K562 (cell line): ENCODE measurements around the gene GORASP1. TPM values are rescaled to one million over a fixed set of nuclear protein-coding genes. Genes with fewer than 3 reads are reported as not detected.
A peak's percentile ranks its signal among the peaks of the same experiment; 100 is the strongest.

Source experiments
- ATAC-seq: fragments of 200-7000 bp; cut with Tn5 transposase; 3 replicates; pipeline ENCODE4 v1.9.1; 2020; ENCODE audit warnings: moderate library complexity
- BruUV-seq: library from RNA; stranded (reverse); fragments of 400-500 nt; replicated peaks from 2 replicates; lab custom pipeline; 2021; lab: Mats Ljungman, UMichigan
- CTCF ChIA-PET: fragments of 300-600 bp; formaldehyde crosslinking; extraction: SDS; loops from one replicate; lab custom pipeline; 2021; ENCODE audit warnings: low intra/inter-chr PET ratio; lab: Yijun Ruan, JAX
- POLR2A ChIA-PET: fragments of 300-600, 350-650 bp; sonication (Branson Sonifier 250); formaldehyde crosslinking; extraction: SDS; loops from one replicate; lab custom pipeline; 2021; ENCODE audit warnings: antibody characterized with exemption, inconsistent platforms; lab: Yijun Ruan, JAX
- DNase-seq, 4 experiments: peaks; one replicate each; pipeline versions ENCODE4 v3.0.0 to v3.0.0-alpha.2; 2011 to 2018; ENCODE audit warnings: low spot score in 3 of 4, mixed read lengths in 3 of 4; ENCODE audit errors: extremely low read depth in 1 of 4
- FAIRE-seq: peaks from 2 replicates; lab custom pipeline; 2011; peaks lifted over from hg19 to GRCh38; lab: Jason Lieb, UNC
- H2AFZ ChIP-seq: 2 replicates; pipeline ENCODE4 v1.6.0; 2011; ENCODE audit warnings: low read depth, low read length, control low read depth, inconsistent platforms
- H3K27ac ChIP-seq: fragments of 200-600 bp; 3 replicates; pipeline ENCODE4 v1.8.0; 2011; ENCODE audit warnings: low read depth, mild to moderate bottlenecking, control low read depth, inconsistent platforms, low read length, moderate library complexity, mixed read lengths; ENCODE audit errors: extremely low read depth
- H3K27me3 ChIP-seq, 2 experiments: fragments of 300-600 bp in 1 of 2; 2 replicates in 1 of 2; 3 replicates in 1 of 2; pipeline versions ENCODE4 v1.6.0 to v1.8.0; 2011; ENCODE audit warnings: inconsistent platforms in 2 of 2, low read length in 2 of 2, mild to moderate bottlenecking in 1 of 2, mixed read lengths in 1 of 2, moderate library complexity in 1 of 2; ENCODE audit not compliant: control insufficient read depth in 2 of 2, insufficient read depth in 2 of 2
- H3K36me3 ChIP-seq: fragments of 300-600 bp; 3 replicates; pipeline ENCODE4 v1.8.0; 2011; ENCODE audit warnings: mild to moderate bottlenecking, low read length, inconsistent platforms; ENCODE audit not compliant: control insufficient read depth, insufficient read depth
- H3K4me1 ChIP-seq, 2 experiments: fragments of 200-600 bp in 1 of 2; replicated peaks in 1 of 2; 2 replicates in 1 of 2; 3 replicates in 1 of 2; pipeline versions ENCODE4 v1.5.1 to v1.8.0; 2011; ENCODE audit warnings: inconsistent platforms in 2 of 2, low read length in 2 of 2, mild to moderate bottlenecking in 1 of 2, mixed read lengths in 1 of 2, moderate library complexity in 1 of 2; ENCODE audit not compliant: control insufficient read depth in 2 of 2, insufficient read depth in 2 of 2
- H3K4me2 ChIP-seq: 2 replicates; pipeline ENCODE4 v1.6.1; 2011; ENCODE audit warnings: low read length, control low read depth, inconsistent platforms, mixed read lengths; ENCODE audit not compliant: insufficient read depth
- H3K4me3 ChIP-seq: fragments of 200-600 bp; sonication (generic), shearing (Covaris generic); 2 replicates; pipeline ENCODE4 v1.5.1; 2016; ENCODE audit warnings: control low read depth, inconsistent platforms
- H3K79me2 ChIP-seq: fragments of 200-600 bp; 3 replicates; pipeline ENCODE4 v1.8.0; 2011; ENCODE audit warnings: low read length, inconsistent platforms; ENCODE audit not compliant: control insufficient read depth, insufficient read depth
- H3K9ac ChIP-seq, 2 experiments: 2 replicates each; pipeline versions ENCODE4 v1.6.0 to v1.6.1; 2011; ENCODE audit warnings: low read depth in 2 of 2, low read length in 2 of 2, control low read depth in 1 of 2, inconsistent platforms in 1 of 2, mild to moderate bottlenecking in 1 of 2, mixed read lengths in 1 of 2; ENCODE audit not compliant: insufficient read depth in 1 of 2
- H3K9me1 ChIP-seq: one replicate; pipeline ENCODE4 v1.6.0; 2011; ENCODE audit warnings: inconsistent platforms, mild to moderate bottlenecking, low read length, moderate library complexity; ENCODE audit not compliant: control insufficient read depth, insufficient read depth
- H3K9me3 ChIP-seq: replicated peaks from 2 replicates; pipeline ENCODE4 v1.5.1; 2011; ENCODE audit warnings: low read depth, low read length, inconsistent platforms; ENCODE audit not compliant: control insufficient read depth, insufficient read depth
- H4K20me1 ChIP-seq: replicated peaks from 2 replicates; pipeline ENCODE4 v1.6.1; 2011; ENCODE audit warnings: low read length, inconsistent platforms, mixed read lengths; ENCODE audit not compliant: control insufficient read depth, insufficient read depth
- CTCF ChIP-seq, 3 experiments: IDR thresholded peaks in 2 of 3; conservative IDR thresholded peaks in 1 of 3; 2 replicates each; pipeline ENCODE4 v1.5.1; 2011 to 2012; ENCODE audit warnings: low read length in 3 of 3, mild to moderate bottlenecking in 3 of 3, control low read depth in 2 of 3, improper control_type of control experiment in 1 of 3, inconsistent platforms in 1 of 3, low read depth in 1 of 3, mixed read lengths in 1 of 3, moderate library complexity in 1 of 3; ENCODE audit not compliant: insufficient read depth in 2 of 3
- HCFC1 ChIP-seq: IDR thresholded peaks from 2 replicates; pipeline ENCODE4 v1.6.1; 2012; ENCODE audit warnings: low read depth, low read length, improper control_type of control experiment
- MCM7 ChIP-seq, 2 experiments: fragments of 450-650 bp; IDR thresholded peaks; 2 replicates each; pipeline ENCODE4 v1.6.1; 2016 to 2018
- MXD1 ChIP-seq: fragments of 250-450 bp; sonication (Bioruptor Pico); IDR thresholded peaks from 2 replicates; pipeline ENCODE4 v1.8.0; 2021; ENCODE audit warnings: borderline replicate concordance, mild to moderate bottlenecking, moderate library complexity; ENCODE audit not compliant: poor library complexity, severe bottlenecking
- RHOXF2B ChIP-seq: fragments of 250-450 bp; sonication (Bioruptor Pico); conservative IDR thresholded peaks from 2 replicates; pipeline ENCODE4 v1.5.1; 2021
- ZBTB12 ChIP-seq: fragments of 250-450 bp; sonication (Bioruptor Pico); IDR thresholded peaks from 2 replicates; pipeline ENCODE4 v1.4.0; 2020
- ZC3H4 ChIP-seq: sonication (generic); formaldehyde crosslinking; IDR thresholded peaks from 2 replicates; pipeline ENCODE4 v1.9.0; 2021; ENCODE audit warnings: missing genetic modification reagents, borderline replicate concordance
- ZNF239 ChIP-seq: fragments of 250-450 bp; sonication (Bioruptor Pico); IDR thresholded peaks from 2 replicates; pipeline ENCODE4 v1.4.0; 2020; ENCODE audit warnings: mild to moderate bottlenecking
- ZNF444 ChIP-seq: fragments of 250-450 bp; sonication (Bioruptor Pico); IDR thresholded peaks from 2 replicates; pipeline ENCODE4 v1.4.0; 2020; ENCODE audit warnings: mild to moderate bottlenecking, moderate library complexity
- WGBS: fragments of 100-300 bp; shearing (Covaris generic); methylation state at CpG from one replicate; pipeline ENCODE4 v1.1.6; 2016; ENCODE audit warnings: low coverage, mixed read lengths; ENCODE audit not compliant: insufficient coverage; ENCODE audit errors: missing lambda C conversion rate; 5-methylcytosine and 5-hydroxymethylcytosine counted together
- in situ Hi-C: fragments of 300-500 bp; cut with MboI; formaldehyde crosslinking; loops from 4 replicates; pipeline ENCODE4 v1.15.0; 2018; ENCODE audit warnings: inconsistent platforms, mixed read lengths
- intact Hi-C: fragments of 100-400 bp; cut with micrococcal nuclease; formaldehyde crosslinking; loops from 2 replicates; pipeline ENCODE4 v1.14.2; 2022
- polyA plus RNA-seq, 8 experiments: library from polyadenylated mRNA; depleted of rRNA in 4 of 8; stranded (reverse) in 5 of 8; unstranded in 3 of 8; fragments of >200 nt; fragmentation: Nextera tagmentation in 2 of 8; fragmentation: Illumina TruSeq in 1 of 8; extraction: Ambion mirVana in 2 of 8; extraction: Trizol in 1 of 8; gene quantifications; 2 replicates each; pipeline versions ENCODE4 v1.2.1 to v1.2.3, GENCODE V29; 2011 to 2014; ENCODE audit warnings: inconsistent platforms in 1 of 8, missing spikeins in 1 of 8
- total RNA-seq, 7 experiments: library from RNA; depleted of rRNA in 6 of 7; stranded (reverse); fragments of >200 nt in 6 of 7; fragmentation: Illumina TruSeq in 2 of 7; extraction: Trizol in 2 of 7; gene quantifications; 2 replicates each; pipeline versions ENCODE4 v1.2.1 to v1.2.3, GENCODE V29; 2011 to 2021; ENCODE audit warnings: low replicate concordance in 1 of 7

GORASP1 gene
- total and polyA plus RNA-seq, 9 of the 15 experiments (the other 6 are each of a cell fraction or from before 2014, with no cell fraction given): 8.4 to 87.9 (median 67.6) TPM

GRCh38 chr3:39136533-39137434 lies 29.4 kb upstream of the GORASP1 start:
- TF ChIP-seq ZC3H4 (CRISPR knock-in tag) (0 out of 2 replicates have a peak, but pooled peaks have one; percentile 39), ZNF444 (no peak), MXD1 (CRISPR knock-in tag) (no peak), ZNF239 (CRISPR knock-in tag) (peak; percentile 76), HCFC1 (no peak), ZBTB12 (CRISPR knock-in tag) (no peak), CTCF (IDR thresholded peaks at IDR 0.05 in 2 of 3, conservative IDR thresholded peaks at IDR 0.05 in 1 of 3; ENCODE audit: insufficient read depth in 2 of 3, low read depth in 1 of 3, low read length in 3 of 3) (peak in 1 of 3 experiments; percentile 6; a peak in 2 of 6 replicates), MCM7 (IDR thresholded peaks at IDR 0.05) (no peak), RHOXF2B (CRISPR knock-in tag) (no peak)
- Histone ChIP-seq H3K9me1 (no peaks in the 10 kb centered on the region), H3K4me1 (peaks cover 8 to 22% of the 10 kb centered on the region in 2 experiments; a peak in 4 of 5 replicates), H3K4me2 (no peak overlapping the region), H3K36me3 (peaks cover 19% of the 10 kb centered on the region; the same call in 2 of the 3 replicates), H3K9ac (peak overlapping the region in 1 of 2 experiments; percentile 47; a peak in 2 of 4 replicates), H3K27me3 (peaks cover 0 to 9% of the 10 kb centered on the region in 2 experiments; a peak in 1 of 5 replicates), H3K27ac (no peak overlapping the region), H3K79me2 (no peaks in the 10 kb centered on the region), H4K20me1 (peaks cover 12% of the 10 kb centered on the region), H3K9me3 (no peaks in the 10 kb centered on the region), H2AFZ (no peak overlapping the region), H3K4me3 (no peak overlapping the region)
- no peak for DNase-seq
- intact Hi-C loops (no loop called here), in situ Hi-C loops (no loop called here)
- no TSS peak for BruUV-seq
- ATAC-seq: no peak
- 67% methylated on average over 21 of the region's 21 CpGs for WGBS
- ChIA-PET POLR2A (interaction anchor here (0.6 to 2.5 kb wide), 9 partner anchors 9 to 121 kb away, joined by 3 to 17 read pairs (median 4); no protein-coding TSS in a partner anchor), CTCF (no interaction called here)
- FAIRE-seq: no peak
